SK-N-SH (cell line): Measurements from ENCODE around the gene LDAH.

Experiments used
- CHD2 ChIP-seq: fragments of 150-350 bp; IDR thresholded peaks from 2 replicates; pipeline ENCODE4 v1.6.1; 2018; ENCODE audit warnings: low read length; ENCODE audit not compliant: partially characterized antibody
- FOXM1 ChIP-seq: IDR thresholded peaks from 2 replicates; pipeline ENCODE4 v1.4.0; 2012; ENCODE audit warnings: low read depth, mild to moderate bottlenecking
- JUND ChIP-seq: IDR thresholded peaks from 2 replicates; pipeline ENCODE4 v1.4.0; 2012
- MXI1 ChIP-seq: IDR thresholded peaks from 2 replicates; pipeline ENCODE4 v1.6.1; 2012; ENCODE audit warnings: mild to moderate bottlenecking, low read depth, low read length, improper control_type of control experiment
- NFIC ChIP-seq: IDR thresholded peaks from 2 replicates; pipeline ENCODE4 v1.4.0; 2012; ENCODE audit warnings: borderline replicate concordance
- RCOR1 ChIP-seq: fragments of 150-350 bp; IDR thresholded peaks from 2 replicates; pipeline ENCODE4 v1.6.1; 2017; ENCODE audit warnings: antibody characterized with exemption, low read length
- RFX5 ChIP-seq: IDR thresholded peaks from 2 replicates; pipeline ENCODE4 v1.6.1; 2012; ENCODE audit warnings: mild to moderate bottlenecking, improper control_type of control experiment, low read length
- RXRA ChIP-seq: IDR thresholded peaks from 2 replicates; pipeline ENCODE4 v1.4.0; 2012; ENCODE audit warnings: low read depth, mild to moderate bottlenecking, borderline replicate concordance
- TAF1 ChIP-seq: IDR thresholded peaks from 2 replicates; pipeline ENCODE4 v1.6.1; 2012; ENCODE audit warnings: low read depth, mild to moderate bottlenecking, low read length, moderate library complexity, borderline replicate concordance
- YY1 ChIP-seq: IDR thresholded peaks from 2 replicates; pipeline ENCODE4 v1.4.0; 2012; ENCODE audit warnings: low read depth, mild to moderate bottlenecking
- TF ChIP-seq, protein P1 (sequence below): fragments of 200-600 bp; sonication (generic); IDR thresholded peaks from 2 replicates; pipeline ENCODE4 v1.6.1; 2017; ENCODE audit warnings: antibody characterized with exemption, mild to moderate bottlenecking, moderate library complexity
- TF ChIP-seq, protein P2 (sequence below): IDR thresholded peaks from 2 replicates; pipeline ENCODE4 v1.4.0; 2012; ENCODE audit warnings: low read depth

DNA sequence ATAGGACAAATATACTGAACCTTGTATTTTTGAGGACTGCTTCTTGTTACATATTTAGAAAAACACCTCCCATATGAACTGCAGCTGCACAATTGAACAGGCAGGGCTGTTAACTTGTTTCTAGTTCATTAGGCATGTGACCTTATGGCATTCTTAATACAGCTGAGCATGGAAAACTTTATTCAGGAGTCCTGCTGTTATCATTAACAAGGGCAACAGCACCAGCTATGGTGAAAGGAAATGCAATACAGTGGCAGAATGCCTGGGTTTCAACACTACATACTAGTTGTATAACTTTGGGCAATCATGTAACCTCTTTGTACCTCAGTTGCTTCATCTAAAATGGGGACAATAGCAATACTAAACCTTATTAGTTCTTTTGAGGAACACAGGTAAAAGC, 84.1 kb downstream of the LDAH start:
- TF ChIP-seq, protein P1, sequence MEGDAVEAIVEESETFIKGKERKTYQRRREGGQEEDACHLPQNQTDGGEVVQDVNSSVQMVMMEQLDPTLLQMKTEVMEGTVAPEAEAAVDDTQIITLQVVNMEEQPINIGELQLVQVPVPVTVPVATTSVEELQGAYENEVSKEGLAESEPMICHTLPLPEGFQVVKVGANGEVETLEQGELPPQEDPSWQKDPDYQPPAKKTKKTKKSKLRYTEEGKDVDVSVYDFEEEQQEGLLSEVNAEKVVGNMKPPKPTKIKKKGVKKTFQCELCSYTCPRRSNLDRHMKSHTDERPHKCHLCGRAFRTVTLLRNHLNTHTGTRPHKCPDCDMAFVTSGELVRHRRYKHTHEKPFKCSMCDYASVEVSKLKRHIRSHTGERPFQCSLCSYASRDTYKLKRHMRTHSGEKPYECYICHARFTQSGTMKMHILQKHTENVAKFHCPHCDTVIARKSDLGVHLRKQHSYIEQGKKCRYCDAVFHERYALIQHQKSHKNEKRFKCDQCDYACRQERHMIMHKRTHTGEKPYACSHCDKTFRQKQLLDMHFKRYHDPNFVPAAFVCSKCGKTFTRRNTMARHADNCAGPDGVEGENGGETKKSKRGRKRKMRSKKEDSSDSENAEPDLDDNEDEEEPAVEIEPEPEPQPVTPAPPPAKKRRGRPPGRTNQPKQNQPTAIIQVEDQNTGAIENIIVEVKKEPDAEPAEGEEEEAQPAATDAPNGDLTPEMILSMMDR = no peak
- no peak for TF ChIP-seq NFIC
- TF ChIP-seq CHD2 = no peak
- no peak for TF ChIP-seq RCOR1
- TF ChIP-seq RFX5 = no peak
- no peak for TF ChIP-seq JUND
- TF ChIP-seq TAF1 = no peak
- TF ChIP-seq MXI1 = no peak
- no peak for TF ChIP-seq YY1
- TF ChIP-seq FOXM1 = no peak
- no peak for TF ChIP-seq RXRA
- TF ChIP-seq, protein P2, sequence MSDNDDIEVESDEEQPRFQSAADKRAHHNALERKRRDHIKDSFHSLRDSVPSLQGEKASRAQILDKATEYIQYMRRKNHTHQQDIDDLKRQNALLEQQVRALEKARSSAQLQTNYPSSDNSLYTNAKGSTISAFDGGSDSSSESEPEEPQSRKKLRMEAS = no peak
